GM20431 (cell line): ENCODE measurements around the gene IL34.

Experiments
- in situ Hi-C: fragments of 300-500 bp; cut with MseI, MboI; formaldehyde crosslinking; loops from one replicate; pipeline ENCODE4 v1.15.0; 2020; ENCODE audit warnings: low sequenced_read_pairs; ENCODE audit not compliant: unreplicated experiment

Gene IL34

DNA sequence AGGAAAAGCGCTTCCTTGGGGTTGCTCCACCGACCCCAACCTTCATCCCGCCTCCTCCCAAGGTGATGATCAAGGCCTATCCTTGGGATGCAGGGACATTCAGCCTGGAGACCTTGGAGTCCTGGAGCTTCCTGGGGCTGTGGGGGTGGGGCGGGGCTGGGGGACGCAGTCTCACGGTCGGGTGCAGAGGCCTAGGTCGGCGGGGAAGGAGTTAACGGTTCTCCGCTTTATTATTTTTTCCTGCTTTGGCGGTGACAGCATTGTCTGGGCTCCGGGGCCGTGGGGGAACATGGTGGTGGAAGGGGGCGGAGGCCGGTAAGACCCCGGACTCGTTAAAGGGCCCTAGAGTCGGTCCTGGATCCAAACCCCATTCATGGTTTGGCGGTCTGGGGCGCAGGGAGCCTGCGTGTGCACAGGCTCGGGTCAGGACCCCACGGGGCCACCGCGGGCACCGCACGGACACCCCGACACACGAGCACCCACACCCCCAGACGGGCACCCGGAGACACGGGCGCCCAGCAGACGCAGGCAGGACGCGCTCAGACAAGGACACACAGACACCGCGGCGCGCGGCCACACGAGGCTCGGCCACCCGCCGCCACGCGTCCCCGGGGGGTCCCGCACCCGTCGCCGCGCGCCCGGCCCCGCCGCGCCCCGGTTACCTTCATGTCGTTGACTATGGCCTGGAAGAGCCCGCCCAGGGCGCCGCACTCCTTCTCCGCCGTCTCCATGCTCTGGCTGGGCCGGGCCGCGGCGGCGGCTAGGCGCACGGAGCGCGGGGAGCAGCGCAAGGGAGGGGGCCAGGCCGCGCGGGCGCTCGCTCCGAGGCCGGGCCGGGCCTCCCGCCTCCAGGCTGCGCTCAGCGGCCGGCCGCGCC, 38.9 kb downstream of the IL34 start:
- in situ Hi-C loops: loop anchor here (10.0 kb wide), 1 partner anchor 90 kb away; no protein-coding TSS in a partner anchor

DNA sequence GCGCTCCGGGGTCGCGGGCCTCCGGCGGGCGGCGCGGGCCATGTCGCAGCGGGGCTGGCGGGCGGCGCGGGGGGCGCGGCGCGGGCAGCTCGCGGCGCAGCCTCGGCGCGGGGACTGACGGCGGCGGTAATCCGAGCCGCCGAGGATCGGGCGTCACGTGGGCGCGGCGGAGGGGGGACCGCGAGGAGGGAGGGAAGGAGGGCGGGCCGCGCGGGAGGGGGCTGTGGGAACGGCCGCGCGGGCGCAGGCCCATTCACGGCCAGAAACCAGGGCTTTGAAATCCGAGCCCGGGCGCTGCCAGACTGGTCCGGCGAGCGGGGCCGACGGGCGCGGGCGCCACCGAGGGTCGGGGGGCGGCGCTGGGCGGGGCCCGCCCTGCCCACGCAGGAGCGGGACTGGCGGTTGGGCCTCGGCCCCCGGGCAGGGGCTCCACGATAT, 39.6 kb downstream of the IL34 start, which contains the start of gene MTSS2:
TSS of gene MTSS2 (minus strand) at position 116 of the 438 bp plus-strand sequence. CDS start 262 bp downstream, outside the sequence.
- in situ Hi-C loops: loop anchor here (10.0 kb wide), 1 partner anchor 89 kb away; no protein-coding TSS in a partner anchor

- in situ Hi-C loops: loop anchor here (10.0 kb wide), 1 partner anchor 88 kb away; no protein-coding TSS in a partner anchor
Observed at GRCh38 chr16:70686376-70687101, 40.2 kb downstream of the IL34 start.

DNA sequence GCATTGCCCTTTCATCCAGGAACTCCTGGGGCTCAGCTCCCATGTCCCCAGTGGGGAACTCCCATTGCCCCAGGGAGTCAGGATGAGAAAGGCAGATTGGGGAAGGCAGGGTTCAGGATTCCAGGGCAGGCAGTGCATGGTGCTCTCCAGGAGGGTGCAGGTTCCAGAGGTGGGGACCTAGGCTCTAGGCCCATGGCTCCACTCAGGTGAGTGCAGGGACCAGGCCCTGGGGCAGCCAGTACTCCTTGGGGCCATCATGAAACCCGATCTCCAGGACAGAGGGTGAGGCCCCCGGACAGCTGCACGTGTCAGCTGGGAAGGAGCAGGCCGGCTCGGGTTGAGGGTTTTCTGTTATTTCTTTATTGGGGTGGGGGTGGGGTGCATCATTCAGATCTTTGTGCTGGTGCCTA, 40.7 kb downstream of the IL34 start:
- in situ Hi-C loops: loop anchor here (10.0 kb wide), 1 partner anchor 88 kb away; no protein-coding TSS in a partner anchor

- in situ Hi-C loops: loop anchor here (10.0 kb wide), 1 partner anchor 87 kb away; no protein-coding TSS in a partner anchor
Observed at GRCh38 chr16:70687671-70688245, 41.4 kb downstream of the IL34 start.

- in situ Hi-C loops: loop anchor here (10.0 kb wide), 1 partner anchor 87 kb away; no protein-coding TSS in a partner anchor
Observed at GRCh38 chr16:70688246-70688742, 41.9 kb downstream of the IL34 start.

DNA sequence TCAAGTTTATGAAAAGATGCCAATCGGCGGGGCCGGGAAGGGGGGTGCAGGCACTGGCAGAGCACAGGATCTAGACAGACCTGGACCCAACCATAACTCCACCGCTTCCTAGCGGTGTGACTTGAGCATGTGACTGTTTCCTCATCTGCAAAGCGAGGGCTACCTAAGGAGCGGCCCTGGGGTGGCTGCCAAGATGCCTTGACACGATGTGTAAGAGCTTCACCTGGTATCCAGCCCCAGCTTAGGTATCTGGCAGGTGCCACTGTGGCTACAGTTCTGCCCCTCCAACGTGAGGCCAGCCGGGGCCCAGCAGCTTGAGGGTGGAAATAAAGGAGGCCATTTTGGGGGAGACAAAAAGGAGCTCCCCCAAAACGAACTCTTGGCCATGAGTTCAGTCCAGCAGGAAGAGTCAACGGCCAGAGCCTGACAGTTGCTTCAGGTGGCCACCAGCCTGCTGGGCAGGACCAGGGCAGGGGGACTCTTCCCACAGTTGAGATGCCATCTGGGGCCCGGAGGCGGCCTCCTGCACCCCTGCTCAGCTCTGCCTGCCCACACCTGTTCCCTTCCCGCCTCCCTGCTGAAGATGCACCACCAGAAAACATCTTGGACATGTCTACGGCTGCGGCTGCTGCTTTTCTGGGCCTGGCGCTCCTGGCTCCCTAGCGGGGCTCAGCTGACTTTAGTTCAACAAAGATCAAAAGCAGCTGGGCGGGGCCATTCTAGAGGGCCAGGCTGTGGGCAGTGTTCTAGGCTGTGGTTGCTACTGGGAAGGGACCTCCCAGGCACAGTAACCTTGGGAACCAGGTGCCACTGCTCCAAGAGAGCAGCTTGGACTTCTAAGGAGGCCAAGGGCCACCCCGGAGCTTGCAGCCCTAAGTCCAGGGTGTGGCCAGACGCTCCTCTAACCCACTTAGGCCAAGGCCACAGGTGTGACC, 42.9 kb downstream of the IL34 start:
- in situ Hi-C loops: loop anchor here (10.0 kb wide), 1 partner anchor 85 kb away; no protein-coding TSS in a partner anchor

GRCh38 chr16:70689970-70690891, 43.9 kb downstream of the IL34 start:
- in situ Hi-C loops: loop anchor here (10.0 kb wide), 1 partner anchor 85 kb away; no protein-coding TSS in a partner anchor

- in situ Hi-C loops: no loop called here
Observed at GRCh38 chr16:70691223-70692129, 45.1 kb downstream of the IL34 start.

DNA sequence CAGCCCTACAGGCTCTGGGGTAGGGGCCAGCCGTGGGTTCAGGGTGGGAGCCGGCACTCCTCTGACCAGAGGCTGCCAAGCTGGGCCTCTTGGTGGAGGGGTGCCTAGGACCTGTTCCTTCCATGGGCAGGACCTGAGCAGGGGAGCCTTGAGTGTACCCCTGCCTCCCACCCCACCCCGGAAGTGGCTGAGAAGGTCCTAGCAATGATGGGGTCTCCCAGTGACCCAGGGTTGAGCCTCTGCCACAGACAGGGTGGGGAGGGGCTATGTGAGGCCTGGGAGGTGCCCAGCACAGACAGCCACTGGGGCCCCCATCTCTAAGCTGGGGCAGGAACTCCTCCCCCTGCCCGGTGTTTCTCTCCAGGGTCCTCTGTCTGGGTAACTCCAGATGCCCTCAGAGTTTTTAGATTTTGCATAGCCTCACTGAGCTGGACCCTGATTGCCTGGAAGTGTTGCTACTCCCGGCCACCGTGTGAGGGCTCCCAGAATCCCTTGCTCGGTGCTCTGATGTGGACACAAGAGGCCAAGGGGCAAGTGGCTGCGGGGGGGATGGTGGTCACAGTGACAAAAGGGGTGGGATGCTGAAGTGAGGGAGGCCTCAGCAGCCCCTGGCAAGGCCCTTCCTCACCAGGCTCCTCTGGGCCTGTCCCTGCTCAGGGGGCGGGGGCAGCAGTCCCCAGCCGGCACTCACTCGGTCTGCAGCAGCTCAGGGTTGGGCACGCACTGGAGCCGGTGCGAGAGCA, 45.9 kb downstream of the IL34 start:
- in situ Hi-C loops: no loop called here

- in situ Hi-C loops: no loop called here
Observed at GRCh38 chr16:70692873-70693671, 46.7 kb downstream of the IL34 start.

DNA sequence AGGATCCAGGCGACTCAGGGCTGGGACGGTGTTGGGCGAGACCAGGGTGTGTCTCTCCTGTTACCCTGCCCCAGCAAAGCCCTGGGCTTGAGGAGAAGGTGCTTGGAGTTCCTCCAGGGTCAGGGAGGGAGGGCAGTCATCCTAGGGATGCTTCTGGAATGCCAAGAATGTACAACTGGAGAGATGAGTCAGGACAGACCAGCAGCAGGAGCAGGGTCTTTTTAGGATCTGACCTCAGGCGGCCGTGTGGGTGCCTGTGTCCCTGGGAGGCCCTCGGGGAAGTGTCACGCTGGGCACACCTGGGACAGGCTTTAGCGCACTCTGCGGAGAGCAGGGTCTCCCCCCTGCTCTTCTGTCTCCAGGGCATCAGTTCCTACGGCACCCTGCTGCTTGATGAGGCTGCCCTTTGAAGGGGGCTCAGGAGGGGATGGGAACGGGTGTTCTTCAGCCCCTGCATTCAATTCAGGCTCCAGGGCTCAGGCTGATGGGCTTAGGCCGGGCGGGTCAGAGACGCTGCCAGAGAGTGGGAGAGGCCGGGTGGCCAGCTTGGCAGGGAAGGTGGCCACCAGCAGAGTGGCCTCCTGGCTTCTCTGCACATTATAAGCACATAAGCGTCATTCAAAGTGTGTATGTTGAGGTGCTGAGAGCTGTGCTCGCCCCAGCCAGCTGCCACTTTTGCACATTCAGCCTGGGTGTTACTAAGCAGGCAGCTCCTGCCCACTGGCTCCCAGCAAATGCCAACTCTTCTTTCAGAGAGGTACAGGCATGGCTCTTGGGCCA, 47.9 kb downstream of the IL34 start:
- in situ Hi-C loops: no loop called here

DNA sequence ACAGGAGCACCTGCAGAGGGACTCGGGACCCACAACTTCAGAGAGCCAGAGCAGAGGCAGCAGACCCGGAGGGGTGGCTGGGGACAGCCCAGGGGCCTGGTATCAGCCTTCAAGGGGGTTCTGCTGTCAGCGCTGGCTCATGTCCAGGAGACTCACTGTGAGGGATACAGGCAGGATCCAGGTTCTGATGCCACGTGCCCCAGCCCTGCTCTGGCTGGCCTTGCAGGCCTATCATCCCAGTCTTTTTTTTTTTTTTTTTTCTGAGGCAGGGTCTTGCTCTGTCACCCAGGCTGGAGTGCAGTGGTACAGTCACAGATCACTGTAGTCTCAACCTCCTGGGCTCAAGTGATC, 48.5 kb downstream of the IL34 start:
- in situ Hi-C loops: no loop called here

DNA sequence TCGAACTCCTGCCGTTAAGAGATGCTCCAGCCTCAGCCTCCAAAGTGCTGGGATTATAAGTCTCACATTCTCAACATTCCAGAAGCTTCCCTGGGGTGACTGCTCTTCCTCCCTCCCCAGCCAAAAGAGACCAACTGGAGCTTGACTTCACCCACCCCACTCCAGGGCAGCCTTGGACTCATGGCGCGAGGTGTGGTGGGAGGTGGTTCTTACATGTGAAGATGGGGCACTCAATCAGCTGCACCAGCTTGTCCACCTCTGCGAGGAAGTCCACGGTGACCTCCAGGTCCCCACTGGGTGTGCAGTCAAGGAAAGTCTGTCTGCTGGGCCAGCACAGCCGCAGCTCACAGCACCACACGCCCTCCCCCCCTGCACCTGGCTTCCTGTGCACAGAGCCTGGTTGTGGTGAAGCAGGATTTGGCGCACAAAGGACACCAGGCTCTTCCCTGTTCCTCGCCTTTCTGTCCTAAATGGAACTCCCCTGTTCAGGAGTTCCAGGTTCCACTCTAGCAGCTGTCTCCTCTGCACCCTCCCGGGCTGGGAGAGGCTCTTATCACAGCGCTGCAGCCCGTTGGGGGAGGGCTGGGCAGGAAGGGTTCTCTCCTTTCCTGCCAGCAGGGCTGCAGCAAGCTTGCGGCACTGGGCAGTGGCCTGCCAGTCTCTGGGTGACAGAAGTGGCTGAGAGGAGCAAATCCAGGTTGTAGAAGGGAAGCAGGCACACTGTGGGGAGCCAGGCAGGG, 49.1 kb downstream of the IL34 start:
- in situ Hi-C loops: no loop called here
